DND-41 (cell line): ENCODE results near the gene GRIA1.

Experiments
- ATAC-seq: fragments of 200-7000 bp; cut with Tn5 transposase; 3 replicates; pipeline ENCODE4 v1.9.1; 2021; ENCODE audit warnings: low read depth; ENCODE audit not compliant: insufficient read depth
- DNase-seq: peaks from one replicate; pipeline ENCODE4 v3.0.0-alpha.2; 2020
- H2AFZ ChIP-seq: 2 replicates; pipeline ENCODE4 v1.6.0; 2012; ENCODE audit warnings: low read depth, low read length
- H3K27ac ChIP-seq: 2 replicates; pipeline ENCODE4 v1.5.1; 2012; ENCODE audit warnings: low read length, inconsistent platforms
- H3K27me3 ChIP-seq: fragments of 200-600 bp; sonication (generic); 2 replicates; pipeline ENCODE4 v1.6.0; 2012; ENCODE audit warnings: low read length, mild to moderate bottlenecking, inconsistent platforms; ENCODE audit not compliant: insufficient read depth, poor library complexity
- H3K36me3 ChIP-seq: 2 replicates; pipeline ENCODE4 v1.5.1; 2012; ENCODE audit warnings: low read length, inconsistent platforms; ENCODE audit not compliant: insufficient read depth
- H3K4me1 ChIP-seq: 2 replicates; pipeline ENCODE4 v1.5.1; 2012; ENCODE audit warnings: mild to moderate bottlenecking, low read length; ENCODE audit not compliant: insufficient read depth
- H3K4me2 ChIP-seq: 2 replicates; pipeline ENCODE4 v1.6.0; 2012; ENCODE audit warnings: mild to moderate bottlenecking, moderate library complexity, low read length, inconsistent platforms; ENCODE audit not compliant: insufficient read depth
- H3K4me3 ChIP-seq, 2 experiments: fragments of 200-600 bp in 1 of 2; shearing (Covaris generic) in 1 of 2; 2 replicates each; pipeline ENCODE4 v1.5.1; 2012 to 2016; ENCODE audit warnings: inconsistent platforms in 2 of 2, low read length in 2 of 2, mild to moderate bottlenecking in 2 of 2, low read depth in 1 of 2, moderate library complexity in 1 of 2
- H3K79me2 ChIP-seq: 2 replicates; pipeline ENCODE4 v1.6.0; 2012; ENCODE audit warnings: low read length, inconsistent platforms; ENCODE audit not compliant: insufficient read depth
- H3K9ac ChIP-seq: 2 replicates; pipeline ENCODE4 v1.6.0; 2012; ENCODE audit warnings: low read depth, mild to moderate bottlenecking, inconsistent platforms, low read length, moderate library complexity
- H3K9me3 ChIP-seq: 2 replicates; pipeline ENCODE4 v1.5.1; 2012; ENCODE audit warnings: low read length, moderate library complexity, mild to moderate bottlenecking, inconsistent platforms; ENCODE audit not compliant: insufficient read depth, severe bottlenecking
- H4K20me1 ChIP-seq: 2 replicates; pipeline ENCODE4 v1.6.0; 2012; ENCODE audit warnings: low read length; ENCODE audit not compliant: insufficient read depth
- EZH2 ChIP-seq: IDR thresholded peaks from 3 replicates; pipeline ENCODE4 v1.6.1; 2012; ENCODE audit warnings: borderline replicate concordance, low read depth, mild to moderate bottlenecking, moderate library complexity, low read length, inconsistent platforms; ENCODE audit not compliant: severe bottlenecking
- TF ChIP-seq, protein P1 (sequence below): IDR thresholded peaks from 2 replicates; pipeline ENCODE4 v1.5.1; 2012; ENCODE audit warnings: borderline replicate concordance, low read length, moderate library complexity, mild to moderate bottlenecking; ENCODE audit not compliant: poor library complexity, severe bottlenecking; ENCODE audit errors: extremely low read depth

Gene GRIA1

DNA sequence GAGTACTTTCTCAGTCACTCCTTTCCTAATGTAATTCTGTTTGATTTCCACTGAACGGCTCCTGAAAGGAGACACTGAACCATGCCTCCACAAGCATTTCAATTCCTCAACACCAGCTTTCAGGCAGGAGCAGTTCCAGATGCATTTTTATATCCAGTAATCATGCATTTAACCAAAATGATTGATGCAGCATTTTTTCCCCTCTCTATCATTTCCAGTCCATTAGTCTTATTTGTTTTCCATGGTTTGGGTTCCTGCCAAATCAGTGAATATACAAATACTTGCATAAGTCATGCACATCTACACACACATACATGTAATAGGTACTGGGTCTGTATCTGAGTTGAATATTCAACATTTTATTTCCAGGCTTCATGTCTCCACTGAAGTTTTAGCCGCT lies 122.7 kb downstream of the GRIA1 start:
- H3K9me3 ChIP-seq, result no peaks in the 10 kb centered on the region
- TF ChIP-seq, protein P1, sequence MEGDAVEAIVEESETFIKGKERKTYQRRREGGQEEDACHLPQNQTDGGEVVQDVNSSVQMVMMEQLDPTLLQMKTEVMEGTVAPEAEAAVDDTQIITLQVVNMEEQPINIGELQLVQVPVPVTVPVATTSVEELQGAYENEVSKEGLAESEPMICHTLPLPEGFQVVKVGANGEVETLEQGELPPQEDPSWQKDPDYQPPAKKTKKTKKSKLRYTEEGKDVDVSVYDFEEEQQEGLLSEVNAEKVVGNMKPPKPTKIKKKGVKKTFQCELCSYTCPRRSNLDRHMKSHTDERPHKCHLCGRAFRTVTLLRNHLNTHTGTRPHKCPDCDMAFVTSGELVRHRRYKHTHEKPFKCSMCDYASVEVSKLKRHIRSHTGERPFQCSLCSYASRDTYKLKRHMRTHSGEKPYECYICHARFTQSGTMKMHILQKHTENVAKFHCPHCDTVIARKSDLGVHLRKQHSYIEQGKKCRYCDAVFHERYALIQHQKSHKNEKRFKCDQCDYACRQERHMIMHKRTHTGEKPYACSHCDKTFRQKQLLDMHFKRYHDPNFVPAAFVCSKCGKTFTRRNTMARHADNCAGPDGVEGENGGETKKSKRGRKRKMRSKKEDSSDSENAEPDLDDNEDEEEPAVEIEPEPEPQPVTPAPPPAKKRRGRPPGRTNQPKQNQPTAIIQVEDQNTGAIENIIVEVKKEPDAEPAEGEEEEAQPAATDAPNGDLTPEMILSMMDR, result no peak
- TF ChIP-seq EZH2, result no peak
- H2AFZ ChIP-seq, result no peak overlapping the region
- no peak overlapping the region for H3K9ac ChIP-seq
- no peak for DNase-seq
- H3K27me3 ChIP-seq, result no peaks in the 10 kb centered on the region
- no peak overlapping the region for H3K4me2 ChIP-seq
- no peaks in the 10 kb centered on the region for H3K36me3 ChIP-seq
- H3K79me2 ChIP-seq, result no peaks in the 10 kb centered on the region
- H4K20me1 ChIP-seq, result no peaks in the 10 kb centered on the region
- H3K4me1 ChIP-seq, result no peaks in the 10 kb centered on the region
- no peak overlapping the region for H3K4me3 ChIP-seq
- ATAC-seq, result no peak
- no peak overlapping the region for H3K27ac ChIP-seq

DNA sequence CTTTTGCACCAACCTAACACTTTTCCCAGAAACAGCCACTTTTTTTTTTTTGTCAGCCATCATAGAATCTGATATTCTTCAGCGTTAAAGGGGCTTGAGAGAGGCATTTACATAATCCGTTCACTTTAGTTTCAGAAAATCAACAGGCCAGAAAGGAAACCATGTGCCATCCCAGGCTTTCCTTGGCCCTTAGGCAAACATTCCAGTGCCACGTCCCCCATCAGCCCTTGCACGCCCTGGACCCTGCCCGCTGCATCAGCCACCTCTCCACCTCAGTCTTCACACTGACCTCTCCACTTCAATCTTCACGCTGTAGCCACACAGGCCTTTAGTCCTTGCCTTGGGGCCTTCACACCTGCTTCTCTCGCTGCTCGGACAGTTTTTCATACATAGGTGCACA lies 123.2 kb downstream of the GRIA1 start:
- Histone ChIP-seq H3K27ac (no peak overlapping the region), H2AFZ (no peak overlapping the region), H3K36me3 (no peaks in the 10 kb centered on the region), H3K9me3 (no peaks in the 10 kb centered on the region), H3K9ac (no peak overlapping the region), H3K4me2 (no peak overlapping the region), H3K4me3 (no peak overlapping the region), H3K4me1 (no peaks in the 10 kb centered on the region), H3K79me2 (no peaks in the 10 kb centered on the region), H3K27me3 (no peaks in the 10 kb centered on the region), H4K20me1 (no peaks in the 10 kb centered on the region)
- TF ChIP-seq, protein P1, result no peak
- no peak for TF ChIP-seq EZH2
- no peak for ATAC-seq
- no peak for DNase-seq

DNA sequence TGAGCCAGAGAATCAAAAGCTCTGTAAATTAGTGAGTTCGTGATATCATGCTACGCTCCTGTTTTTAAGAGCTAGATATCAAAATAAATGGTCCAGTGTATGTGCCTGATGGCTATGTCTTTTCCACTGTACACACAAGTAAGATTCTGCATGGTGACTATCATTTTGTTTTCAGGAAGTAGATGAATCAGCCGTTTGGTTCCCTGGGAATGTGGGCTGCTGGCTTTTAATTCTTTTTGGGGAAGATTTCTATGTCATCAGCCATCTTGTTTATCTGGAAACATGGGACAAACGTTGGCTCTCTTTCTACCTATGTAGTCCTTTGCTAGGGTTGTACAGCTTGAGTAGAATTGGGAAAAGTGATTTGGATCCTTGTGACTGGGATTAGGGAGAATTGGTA lies 126.7 kb downstream of the GRIA1 start:
- no peak overlapping the region for H3K4me2 ChIP-seq
- no peak for ATAC-seq

More for the DNA sequence above, 126.7 kb downstream of the GRIA1 start:
- no peaks in the 10 kb centered on the region for H3K27me3 ChIP-seq
- no peaks in the 10 kb centered on the region for H3K79me2 ChIP-seq
- H3K9me3 ChIP-seq, result no peaks in the 10 kb centered on the region
- no peak overlapping the region for H3K4me3 ChIP-seq
- no peak overlapping the region for H3K9ac ChIP-seq
- no peak overlapping the region for H3K27ac ChIP-seq
- no peaks in the 10 kb centered on the region for H4K20me1 ChIP-seq
- no peak overlapping the region for H2AFZ ChIP-seq
- TF ChIP-seq, protein P1, result no peak
- no peak for TF ChIP-seq EZH2
- no peaks in the 10 kb centered on the region for H3K36me3 ChIP-seq
- DNase-seq, result no peak
- H3K4me1 ChIP-seq, result no peaks in the 10 kb centered on the region
